ENCODE data around the gene DPP10. TPM values are rescaled to one million over a fixed set of nuclear protein-coding genes. Genes with fewer than 3 reads are reported as not detected.

DPP10 gene
- total and polyA plus RNA-seq, 2 of the 13 experiments (the other 11 are each of a cell fraction or from before 2014, with no cell fraction given): 0.95 to 1.7 TPM

DNA sequence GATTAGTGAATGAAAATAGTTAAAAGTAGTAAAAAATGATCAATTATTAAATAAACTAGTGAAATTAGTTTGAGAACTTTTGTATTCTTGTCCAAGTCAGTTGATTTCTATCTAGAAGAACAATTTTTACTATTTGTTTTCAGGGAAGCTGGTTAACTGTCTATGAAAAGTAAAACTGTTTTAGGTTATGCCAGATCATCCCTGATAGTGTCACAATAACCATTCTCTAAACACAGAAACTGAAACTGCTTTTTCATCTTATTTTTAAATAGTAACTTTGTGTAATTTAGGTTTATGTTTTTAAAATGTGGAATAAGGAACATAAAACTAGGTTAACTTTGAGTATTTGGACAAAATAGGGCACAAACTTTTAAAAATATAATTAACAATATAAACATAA is 1087.2 kb downstream of the DPP10 start (continued):
- TF ChIP-seq, protein P1, sequence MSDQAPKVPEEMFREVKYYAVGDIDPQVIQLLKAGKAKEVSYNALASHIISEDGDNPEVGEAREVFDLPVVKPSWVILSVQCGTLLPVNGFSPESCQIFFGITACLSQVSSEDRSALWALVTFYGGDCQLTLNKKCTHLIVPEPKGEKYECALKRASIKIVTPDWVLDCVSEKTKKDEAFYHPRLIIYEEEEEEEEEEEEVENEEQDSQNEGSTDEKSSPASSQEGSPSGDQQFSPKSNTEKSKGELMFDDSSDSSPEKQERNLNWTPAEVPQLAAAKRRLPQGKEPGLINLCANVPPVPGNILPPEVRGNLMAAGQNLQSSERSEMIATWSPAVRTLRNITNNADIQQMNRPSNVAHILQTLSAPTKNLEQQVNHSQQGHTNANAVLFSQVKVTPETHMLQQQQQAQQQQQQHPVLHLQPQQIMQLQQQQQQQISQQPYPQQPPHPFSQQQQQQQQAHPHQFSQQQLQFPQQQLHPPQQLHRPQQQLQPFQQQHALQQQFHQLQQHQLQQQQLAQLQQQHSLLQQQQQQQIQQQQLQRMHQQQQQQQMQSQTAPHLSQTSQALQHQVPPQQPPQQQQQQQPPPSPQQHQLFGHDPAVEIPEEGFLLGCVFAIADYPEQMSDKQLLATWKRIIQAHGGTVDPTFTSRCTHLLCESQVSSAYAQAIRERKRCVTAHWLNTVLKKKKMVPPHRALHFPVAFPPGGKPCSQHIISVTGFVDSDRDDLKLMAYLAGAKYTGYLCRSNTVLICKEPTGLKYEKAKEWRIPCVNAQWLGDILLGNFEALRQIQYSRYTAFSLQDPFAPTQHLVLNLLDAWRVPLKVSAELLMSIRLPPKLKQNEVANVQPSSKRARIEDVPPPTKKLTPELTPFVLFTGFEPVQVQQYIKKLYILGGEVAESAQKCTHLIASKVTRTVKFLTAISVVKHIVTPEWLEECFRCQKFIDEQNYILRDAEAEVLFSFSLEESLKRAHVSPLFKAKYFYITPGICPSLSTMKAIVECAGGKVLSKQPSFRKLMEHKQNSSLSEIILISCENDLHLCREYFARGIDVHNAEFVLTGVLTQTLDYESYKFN (CRISPR knock-in tag; conservative IDR thresholded peaks at IDR 0.05): no peak
- TF ChIP-seq HNRNPL (IDR thresholded peaks at IDR 0.05; ENCODE audit: low read depth, low read length): no peak

DNA sequence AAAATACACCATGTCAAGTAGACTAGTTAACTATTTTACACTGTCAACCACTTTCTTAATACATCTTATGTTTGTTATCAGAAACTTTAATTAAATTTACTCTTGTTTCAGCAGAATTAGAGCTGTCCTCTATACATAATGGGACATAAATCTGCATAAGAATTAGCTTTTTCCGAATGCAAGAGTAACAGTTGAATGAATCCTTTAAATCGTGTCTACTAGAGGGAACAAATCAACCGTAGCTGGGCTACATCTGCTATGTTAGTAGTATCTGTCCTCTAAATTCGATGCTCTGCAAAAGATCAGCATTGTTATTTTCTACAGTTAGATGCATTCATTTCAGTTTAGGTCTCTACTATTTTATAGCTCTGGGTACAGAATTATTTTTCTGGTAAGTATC is 1090.6 kb downstream of the DPP10 start:
- ChIA-PET CTCF (ENCODE audit: low intra/inter-chr PET ratio, low total read pairs) (no interaction called here), POLR2A (no interaction called here)
- Histone ChIP-seq H3K9ac (ENCODE audit: insufficient read depth, low read depth, low read length) (no peak overlapping the region), H2AFZ (ENCODE audit: low read length) (no peak overlapping the region), H3K36me3 (replicated peaks in 1 of 2; ENCODE audit: control insufficient read depth in 1 of 2, insufficient read depth in 2 of 2, low read length in 2 of 2) (no peaks in the 10 kb centered on the region), H4K20me1 (ENCODE audit: insufficient read depth, low read length) (no peaks in the 10 kb centered on the region), H3K27ac (ENCODE audit: extremely low read length, insufficient read depth, low read length) (no peak overlapping the region), H3K9me3 (ENCODE audit: low read length) (peaks cover 68% of the 10 kb centered on the region), H3K27me3 (ENCODE audit: control insufficient read depth in 1 of 2, insufficient read depth in 2 of 2, low read length in 2 of 2) (no peaks in the 10 kb centered on the region; a peak in 1 of 5 replicates), H3K4me3 (replicated peaks in 1 of 3; ENCODE audit: insufficient read depth in 1 of 3, low read depth in 2 of 3, low read length in 3 of 3) (no peak overlapping the region), H3K4me2 (ENCODE audit: low read depth, low read length) (no peak overlapping the region), H3K79me2 (ENCODE audit: insufficient read depth, low read length) (no peaks in the 10 kb centered on the region), H3K4me1 (ENCODE audit: insufficient read depth, low read length) (no peaks in the 10 kb centered on the region)
- ATAC-seq (no peak), DNase-seq (ENCODE audit: low spot score) (no peak), FAIRE-seq (no peak)
- in situ Hi-C loops (cut with HindIII; ENCODE audit: extremely low pct_ligation_motif_present, low pct_unique_long_range_greater_than_20kb) (no loop called here), intact Hi-C loops (cut with micrococcal nuclease; ENCODE audit: unreplicated experiment) (no loop called here)
- 19% methylated on average over 4 of the region's 4 CpGs for WGBS (ENCODE audit: low lambda C conversion rate)
- BruUV-seq (replicated peaks): no TSS peak
- TF ChIP-seq ZNF652 (CRISPR knock-in tag; IDR thresholded peaks at IDR 0.05; ENCODE audit: borderline replicate concordance, low read depth) (no peak), FOXC1 (CRISPR knock-in tag; IDR thresholded peaks at IDR 0.05; ENCODE audit: borderline replicate concordance) (no peak), MIER3 (CRISPR knock-in tag; IDR thresholded peaks at IDR 0.05; ENCODE audit: borderline replicate concordance) (no peak), HNRNPUL1 (IDR thresholded peaks at IDR 0.05; ENCODE audit: low read depth, low read length) (no peak), ZNF567 (CRISPR knock-in tag; IDR thresholded peaks at IDR 0.05; ENCODE audit: borderline replicate concordance) (no peak)
- TF ChIP-seq, protein P2, sequence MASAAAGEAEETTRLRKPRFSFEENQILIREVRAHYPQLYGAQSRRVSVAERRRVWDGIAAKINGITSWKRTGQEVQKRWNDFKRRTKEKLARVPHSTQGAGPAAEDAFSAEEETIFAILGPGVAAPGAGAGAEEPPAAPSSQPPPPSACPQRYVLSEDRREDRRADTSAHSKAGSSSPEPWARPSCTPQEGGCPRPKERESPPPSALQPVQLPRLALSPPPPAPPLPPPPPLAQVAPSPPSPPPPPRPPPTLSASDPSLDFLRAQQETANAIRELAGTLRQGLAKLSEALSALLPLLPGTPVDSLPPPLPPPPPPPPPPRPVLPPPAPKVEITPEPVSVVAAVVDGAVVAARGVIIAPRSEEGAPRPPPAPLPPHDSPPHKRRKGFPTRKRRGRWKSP (CRISPR knock-in tag; IDR thresholded peaks at IDR 0.05): no peak
- TF ChIP-seq, protein P3, sequence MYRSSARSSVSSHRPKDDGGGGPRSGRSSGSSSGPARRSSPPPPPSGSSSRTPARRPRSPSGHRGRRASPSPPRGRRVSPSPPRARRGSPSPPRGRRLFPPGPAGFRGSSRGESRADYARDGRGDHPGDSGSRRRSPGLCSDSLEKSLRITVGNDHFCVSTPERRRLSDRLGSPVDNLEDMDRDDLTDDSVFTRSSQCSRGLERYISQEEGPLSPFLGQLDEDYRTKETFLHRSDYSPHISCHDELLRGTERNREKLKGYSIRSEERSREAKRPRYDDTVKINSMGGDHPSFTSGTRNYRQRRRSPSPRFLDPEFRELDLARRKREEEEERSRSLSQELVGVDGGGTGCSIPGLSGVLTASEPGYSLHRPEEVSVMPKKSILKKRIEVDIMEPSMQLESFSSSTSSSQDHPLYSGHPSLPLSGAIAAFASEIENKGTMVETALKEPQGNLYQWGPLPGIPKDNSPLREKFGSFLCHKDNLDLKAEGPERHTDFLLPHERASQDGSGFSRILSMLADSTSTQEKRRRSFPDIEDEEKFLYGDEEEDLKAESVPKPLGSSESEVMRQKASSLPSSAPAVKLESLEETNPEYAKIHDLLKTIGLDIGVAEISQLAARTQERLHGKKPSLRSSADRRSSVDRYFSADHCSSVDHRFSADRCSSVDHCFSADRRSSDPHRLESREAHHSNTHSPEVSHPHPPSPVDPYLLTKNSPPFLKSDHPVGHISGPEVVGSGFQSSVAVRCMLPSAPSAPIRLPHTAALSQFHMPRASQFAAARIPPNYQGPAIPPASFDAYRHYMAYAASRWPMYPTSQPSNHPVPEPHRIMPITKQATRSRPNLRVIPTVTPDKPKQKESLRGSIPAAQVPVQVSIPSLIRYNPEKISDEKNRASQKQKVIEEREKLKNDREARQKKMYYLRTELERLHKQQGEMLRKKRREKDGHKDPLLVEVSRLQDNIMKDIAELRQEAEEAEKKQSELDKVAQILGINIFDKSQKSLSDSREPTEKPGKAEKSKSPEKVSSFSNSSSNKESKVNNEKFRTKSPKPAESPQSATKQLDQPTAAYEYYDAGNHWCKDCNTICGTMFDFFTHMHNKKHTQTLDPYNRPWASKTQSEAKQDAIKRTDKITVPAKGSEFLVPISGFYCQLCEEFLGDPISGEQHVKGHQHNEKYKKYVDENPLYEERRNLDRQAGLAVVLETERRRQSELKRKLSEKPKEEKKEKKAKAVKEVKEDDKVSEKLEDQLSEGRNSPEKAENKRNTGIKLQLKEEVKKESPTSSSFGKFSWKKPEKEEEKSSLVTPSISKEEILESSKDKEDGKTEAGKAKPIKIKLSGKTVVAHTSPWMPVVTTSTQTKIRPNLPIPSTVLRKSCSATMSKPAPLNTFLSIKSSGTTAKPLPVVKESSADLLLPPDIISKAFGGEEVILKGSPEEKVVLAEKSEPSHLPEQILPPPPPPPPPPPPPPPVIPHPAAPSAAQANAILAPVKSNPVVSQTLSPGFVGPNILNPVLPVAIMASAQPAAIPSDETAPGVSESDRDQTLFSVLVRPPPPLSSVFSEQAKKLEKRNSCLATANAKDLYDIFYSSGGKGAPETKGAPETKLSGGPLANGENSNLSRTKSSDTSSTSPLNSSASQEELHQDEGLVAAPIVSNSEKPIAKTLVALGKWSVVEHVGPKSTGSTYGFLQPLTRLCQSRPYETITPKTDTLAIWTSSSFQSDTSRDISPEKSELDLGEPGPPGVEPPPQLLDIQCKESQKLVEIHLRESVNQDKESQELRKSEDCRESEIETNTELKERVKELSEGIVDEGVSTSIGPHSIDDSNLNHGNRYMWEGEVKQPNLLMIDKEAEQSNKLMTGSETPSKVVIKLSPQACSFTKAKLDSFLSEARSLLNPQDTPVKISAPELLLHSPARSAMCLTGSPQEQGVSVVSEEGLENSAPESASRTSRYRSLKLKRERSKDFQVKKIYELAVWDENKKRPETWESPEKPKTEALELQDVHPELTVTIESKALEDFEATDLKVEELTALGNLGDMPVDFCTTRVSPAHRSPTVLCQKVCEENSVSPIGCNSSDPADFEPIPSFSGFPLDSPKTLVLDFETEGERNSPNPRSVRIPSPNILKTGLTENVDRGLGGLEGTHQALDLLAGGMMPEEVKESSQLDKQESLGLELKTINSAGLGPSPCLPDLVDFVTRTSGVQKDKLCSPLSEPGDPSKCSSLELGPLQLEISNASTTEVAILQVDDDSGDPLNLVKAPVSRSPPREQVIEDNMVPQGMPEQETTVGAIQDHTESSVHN (CRISPR knock-in tag; IDR thresholded peaks at IDR 0.05): no peak

Data from HepG2 (cell line).